ENCODE results near the gene TSNAXIP1. TPM values are rescaled to one million over a fixed set of nuclear protein-coding genes. Genes with fewer than 3 reads are reported as not detected.
"Not testable (repeated sequence)": the region's sequence is repeated elsewhere in the genome, so short reads cannot be mapped to it uniquely, and the experiment has no call there.

The TSNAXIP1 gene
- total RNA-seq, 1 experiment from 2014 or later, result 1.1 TPM

DNA sequence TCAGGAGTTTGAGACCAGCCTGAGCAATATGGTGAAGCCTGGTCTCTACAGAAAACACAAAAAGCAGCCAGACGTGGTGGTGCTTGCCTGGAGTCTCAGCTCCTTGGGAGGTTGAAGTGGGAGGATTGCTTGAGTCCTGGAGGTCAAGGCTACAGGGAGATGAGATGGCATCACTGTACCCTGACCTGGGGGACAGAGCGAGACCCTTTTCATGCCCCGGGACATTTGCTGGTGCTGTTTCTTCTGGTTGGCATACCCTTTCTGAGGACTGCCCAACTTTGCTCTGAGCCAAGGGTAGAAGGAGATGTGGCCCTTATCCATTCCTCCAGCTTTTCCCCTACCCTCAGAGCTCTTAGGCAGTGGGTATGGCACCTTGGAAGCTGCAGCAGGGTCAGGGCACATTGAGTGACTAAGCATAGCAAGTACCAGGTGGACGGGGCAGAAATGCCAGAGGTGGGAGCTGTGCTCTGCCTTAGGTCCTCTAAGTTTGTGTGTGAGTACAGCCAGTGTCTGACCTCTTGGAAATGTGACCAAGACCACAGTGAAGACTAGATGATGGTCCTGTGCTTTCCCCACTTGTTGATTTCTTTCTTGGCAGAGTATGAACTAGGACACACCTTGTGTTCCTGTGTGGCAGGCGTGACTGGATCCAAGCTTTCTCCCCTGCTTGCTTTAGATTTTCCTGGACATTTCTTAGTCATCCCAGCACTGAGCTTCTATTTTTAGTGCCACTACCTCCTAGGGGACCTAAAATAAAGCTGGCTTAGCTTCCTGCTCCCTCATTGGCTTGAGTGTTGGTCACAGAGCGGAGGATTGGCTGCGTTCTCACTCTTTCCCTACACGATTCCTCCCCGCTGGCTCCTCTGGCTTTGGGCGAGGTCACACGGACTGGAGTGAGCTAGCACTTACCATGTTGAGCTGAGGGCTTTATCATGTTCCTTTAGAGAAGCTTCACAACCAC, 56.2 kb downstream of the TSNAXIP1 start:
- no peaks in the 10 kb centered on the region for H3K9me3 Mint-ChIP-seq (ENCODE audit: unreplicated experiment)
- TF ChIP-seq, protein P1, sequence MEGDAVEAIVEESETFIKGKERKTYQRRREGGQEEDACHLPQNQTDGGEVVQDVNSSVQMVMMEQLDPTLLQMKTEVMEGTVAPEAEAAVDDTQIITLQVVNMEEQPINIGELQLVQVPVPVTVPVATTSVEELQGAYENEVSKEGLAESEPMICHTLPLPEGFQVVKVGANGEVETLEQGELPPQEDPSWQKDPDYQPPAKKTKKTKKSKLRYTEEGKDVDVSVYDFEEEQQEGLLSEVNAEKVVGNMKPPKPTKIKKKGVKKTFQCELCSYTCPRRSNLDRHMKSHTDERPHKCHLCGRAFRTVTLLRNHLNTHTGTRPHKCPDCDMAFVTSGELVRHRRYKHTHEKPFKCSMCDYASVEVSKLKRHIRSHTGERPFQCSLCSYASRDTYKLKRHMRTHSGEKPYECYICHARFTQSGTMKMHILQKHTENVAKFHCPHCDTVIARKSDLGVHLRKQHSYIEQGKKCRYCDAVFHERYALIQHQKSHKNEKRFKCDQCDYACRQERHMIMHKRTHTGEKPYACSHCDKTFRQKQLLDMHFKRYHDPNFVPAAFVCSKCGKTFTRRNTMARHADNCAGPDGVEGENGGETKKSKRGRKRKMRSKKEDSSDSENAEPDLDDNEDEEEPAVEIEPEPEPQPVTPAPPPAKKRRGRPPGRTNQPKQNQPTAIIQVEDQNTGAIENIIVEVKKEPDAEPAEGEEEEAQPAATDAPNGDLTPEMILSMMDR (IDR thresholded peaks at IDR 0.05; ENCODE audit: unreplicated experiment), result no peak
- ChIA-PET POLR2A (interaction anchor here (0.6 to 9.4 kb wide), 13 partner anchors 8 to 229 kb away, joined by 3 to 141 read pairs (median 6); partner anchors contain the start of genes CENPT, DDX28, DUS2 and EDC4), CTCF (interaction anchor here (0.6 to 7.5 kb wide), 17 partner anchors 10 to 372 kb away, joined by 3 to 54 read pairs (median 3); partner anchors contain the start of genes NRN1L, NUTF2, RIPOR1 and TSNAXIP1)
- peak overlapping the region; percentile 11 for H3K4me3 Mint-ChIP-seq (ENCODE audit: unreplicated experiment)
- BruUV-seq (replicated peaks), result no TSS peak
- peaks cover 62% of the 10 kb centered on the region for H3K36me3 Mint-ChIP-seq (ENCODE audit: insufficient read depth, unreplicated experiment)
- intact Hi-C loops (cut with micrococcal nuclease), result no loop called here
- peak overlapping the region; percentile 96 for H3K27ac Mint-ChIP-seq (ENCODE audit: low read depth, unreplicated experiment)
- H3K4me1 Mint-ChIP-seq (ENCODE audit: insufficient read depth, unreplicated experiment), result peaks cover 33% of the 10 kb centered on the region
- H3K27me3 Mint-ChIP-seq (ENCODE audit: insufficient read depth, unreplicated experiment), result no peaks in the 10 kb centered on the region
- peak; percentile 60 for DNase-seq (ENCODE audit: unreplicated experiment)

DNA sequence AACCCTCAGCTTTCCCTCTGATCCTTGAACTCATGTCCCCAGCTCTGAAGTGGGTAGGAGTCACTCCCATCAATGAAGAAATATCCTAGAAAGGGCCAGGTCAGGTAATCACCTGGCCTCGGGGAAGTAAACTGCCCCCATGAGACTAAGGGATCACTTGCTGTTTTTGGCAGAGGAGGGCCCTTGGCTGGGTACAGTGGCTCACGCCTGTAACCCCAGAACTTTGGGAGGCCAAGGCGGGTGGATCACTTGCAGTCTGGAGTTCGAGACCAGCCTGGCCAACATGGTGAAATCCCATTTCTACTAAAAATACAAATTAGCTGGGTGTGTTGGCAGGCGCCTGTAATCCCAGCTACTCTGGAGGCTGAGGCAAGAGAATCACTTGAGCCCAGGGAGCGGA, 57.4 kb downstream of the TSNAXIP1 start:
- H3K4me3 Mint-ChIP-seq (ENCODE audit: unreplicated experiment); intact Hi-C loops (cut with micrococcal nuclease); H3K27me3 Mint-ChIP-seq (ENCODE audit: insufficient read depth, unreplicated experiment); BruUV-seq (replicated peaks); DNase-seq (ENCODE audit: unreplicated experiment); H3K9me3 Mint-ChIP-seq (ENCODE audit: unreplicated experiment): not testable (repeated sequence)
- CTCF ChIA-PET, result interaction anchor here (0.6 to 7.5 kb wide), 5 partner anchors 18 to 219 kb away, joined by 3 to 54 read pairs (median 3); partner anchors contain the start of gene CARMIL2
- peaks cover 69% of the 10 kb centered on the region for H3K36me3 Mint-ChIP-seq (ENCODE audit: insufficient read depth, unreplicated experiment)
- POLR2A ChIA-PET, result interaction anchor here (1.2 to 9.4 kb wide), 3 partner anchors 17 to 72 kb away, joined by 3 to 141 read pairs (median 9); partner anchors contain the start of genes CENPT, NUTF2 and PSMB10
- peaks cover 26% of the 10 kb centered on the region for H3K4me1 Mint-ChIP-seq (ENCODE audit: insufficient read depth, unreplicated experiment)
- peak overlapping the region; percentile 96 for H3K27ac Mint-ChIP-seq (ENCODE audit: low read depth, unreplicated experiment)

DNA sequence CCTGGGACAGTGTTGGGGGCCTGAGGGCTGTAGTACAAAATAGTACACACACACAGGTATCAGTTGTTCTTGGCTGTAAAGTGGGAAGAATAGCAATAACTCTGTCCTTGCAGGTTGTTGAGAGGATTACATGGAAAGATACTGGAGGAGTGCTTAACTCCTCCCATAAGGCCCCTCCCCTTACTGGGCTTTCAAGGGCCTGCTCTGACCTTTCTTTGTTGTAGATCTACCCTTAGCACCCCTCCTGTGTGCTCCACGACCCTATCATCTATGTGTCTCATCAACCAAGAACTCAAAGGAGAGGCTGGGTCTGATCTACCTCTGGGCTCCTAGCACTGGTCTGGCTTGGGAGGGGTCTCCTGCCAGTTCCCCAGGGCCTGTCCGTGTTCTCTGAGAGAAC, 57.9 kb downstream of the TSNAXIP1 start:
- intact Hi-C loops (cut with micrococcal nuclease), result no loop called here
- H3K4me1 Mint-ChIP-seq (ENCODE audit: insufficient read depth, unreplicated experiment), result peaks cover 26% of the 10 kb centered on the region
- ChIA-PET CTCF (interaction anchor here (0.6 to 7.5 kb wide), 6 partner anchors 12 to 220 kb away, joined by 3 to 54 read pairs (median 3); partner anchors contain the start of gene CARMIL2), POLR2A (interaction anchor here (9.4 kb wide), 1 partner anchor 18 kb away, joined by 141 read pairs; the partner anchor contains the start of genes CENPT and NUTF2)
- BruUV-seq (replicated peaks), result no TSS peak
- TF ChIP-seq, protein P1 (IDR thresholded peaks at IDR 0.05; ENCODE audit: unreplicated experiment), result no peak
- no peak for DNase-seq (ENCODE audit: unreplicated experiment)
- H3K9me3 Mint-ChIP-seq (ENCODE audit: unreplicated experiment), result no peaks in the 10 kb centered on the region
- peaks cover 69% of the 10 kb centered on the region for H3K36me3 Mint-ChIP-seq (ENCODE audit: insufficient read depth, unreplicated experiment)
- no peak overlapping the region for H3K4me3 Mint-ChIP-seq (ENCODE audit: unreplicated experiment)
- H3K27ac Mint-ChIP-seq (ENCODE audit: low read depth, unreplicated experiment), result peak overlapping the region; percentile 96
- H3K27me3 Mint-ChIP-seq (ENCODE audit: insufficient read depth, unreplicated experiment), result no peaks in the 10 kb centered on the region

DNA sequence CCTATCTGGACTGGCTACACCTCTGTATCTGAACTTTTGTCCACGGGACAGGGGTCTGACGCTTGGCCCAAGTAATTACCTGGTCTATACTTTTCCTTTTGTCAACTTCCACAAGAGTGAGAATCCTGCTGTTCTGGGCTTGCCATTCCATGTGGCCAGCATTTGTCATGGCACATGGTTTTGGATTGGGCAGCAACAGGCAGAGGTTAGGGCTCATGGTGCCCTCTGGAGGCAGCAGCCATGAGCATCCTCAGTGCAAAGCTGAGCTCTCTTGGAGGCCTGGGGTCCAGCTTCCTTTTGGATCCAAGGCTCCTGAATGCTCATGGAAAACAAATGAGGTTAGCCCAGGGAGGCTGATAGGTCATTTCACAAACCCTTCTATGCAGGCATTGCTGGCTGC, 58.6 kb downstream of the TSNAXIP1 start:
- TF ChIP-seq, protein P1 (IDR thresholded peaks at IDR 0.05; ENCODE audit: unreplicated experiment), result peak; percentile 39
- Mint-ChIP-seq H3K36me3 (ENCODE audit: insufficient read depth, unreplicated experiment) (peaks cover 71% of the 10 kb centered on the region), H3K4me3 (ENCODE audit: unreplicated experiment) (no peak overlapping the region), H3K27me3 (ENCODE audit: insufficient read depth, unreplicated experiment) (no peaks in the 10 kb centered on the region), H3K4me1 (ENCODE audit: insufficient read depth, unreplicated experiment) (peaks cover 27% of the 10 kb centered on the region), H3K9me3 (ENCODE audit: unreplicated experiment) (no peaks in the 10 kb centered on the region), H3K27ac (ENCODE audit: low read depth, unreplicated experiment) (peak overlapping the region; percentile 96)
- ChIA-PET POLR2A (interaction anchor here (0.6 to 9.4 kb wide), 3 partner anchors 19 to 248 kb away, joined by 3 to 141 read pairs (median 4); partner anchors contain the start of genes CENPT and NUTF2), CTCF (interaction anchor here (0.6 to 7.5 kb wide), 6 partner anchors 11 to 49 kb away, joined by 3 to 54 read pairs (median 3); no protein-coding TSS in a partner anchor)
- BruUV-seq (replicated peaks), result no TSS peak
- peak; percentile 63 for DNase-seq (ENCODE audit: unreplicated experiment)
- intact Hi-C loops (cut with micrococcal nuclease), result loop anchor here (1.0 kb wide), 2 partner anchors 21 to 49 kb away; no protein-coding TSS in a partner anchor

Measured in MCF 10A (cell line).